SH-SY5Y (cell line): Measurements from ENCODE around the gene WWOX.

Experiments
- GATA2 ChIP-seq: IDR thresholded peaks from 2 replicates; pipeline ENCODE4 v1.6.1; 2011; ENCODE audit warnings: mild to moderate bottlenecking, low read depth, low read length
- GATA3 ChIP-seq: IDR thresholded peaks from 2 replicates; pipeline ENCODE4 v1.6.1; 2011; ENCODE audit warnings: low read depth, mild to moderate bottlenecking, low read length, moderate library complexity

DNA sequence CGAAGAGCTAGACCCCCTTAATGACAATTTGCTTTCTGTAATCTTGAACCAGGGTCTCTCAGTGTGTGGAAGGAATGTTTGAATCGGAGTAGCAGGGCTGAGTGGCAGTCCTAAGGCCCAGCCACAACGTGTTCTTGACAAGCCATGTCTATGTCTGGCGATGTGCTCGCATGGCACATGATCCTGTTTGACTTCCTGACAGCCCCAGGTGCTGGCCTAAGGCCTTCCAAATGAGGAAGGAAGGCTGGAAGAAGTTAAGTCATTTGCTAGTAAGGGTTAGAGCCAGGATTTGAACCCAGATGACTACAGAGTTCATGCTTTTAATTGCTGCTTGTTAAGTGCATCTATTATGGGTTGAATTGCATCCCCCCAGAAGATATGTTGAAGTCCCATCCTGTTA lies 1014.4 kb downstream of the WWOX start:
- no peak for TF ChIP-seq GATA3
- no peak for TF ChIP-seq GATA2
